ENCODE measurements around the gene CAND2. TPM values are rescaled to one million over a fixed set of nuclear protein-coding genes. Genes with fewer than 3 reads are reported as not detected.

CAND2 gene
- total and polyA plus RNA-seq, 10 of the 15 experiments (the other 5 are each of a cell fraction or from before 2014, with no cell fraction given): 0.03 to 1.9 (median 0.52) TPM

DNA sequence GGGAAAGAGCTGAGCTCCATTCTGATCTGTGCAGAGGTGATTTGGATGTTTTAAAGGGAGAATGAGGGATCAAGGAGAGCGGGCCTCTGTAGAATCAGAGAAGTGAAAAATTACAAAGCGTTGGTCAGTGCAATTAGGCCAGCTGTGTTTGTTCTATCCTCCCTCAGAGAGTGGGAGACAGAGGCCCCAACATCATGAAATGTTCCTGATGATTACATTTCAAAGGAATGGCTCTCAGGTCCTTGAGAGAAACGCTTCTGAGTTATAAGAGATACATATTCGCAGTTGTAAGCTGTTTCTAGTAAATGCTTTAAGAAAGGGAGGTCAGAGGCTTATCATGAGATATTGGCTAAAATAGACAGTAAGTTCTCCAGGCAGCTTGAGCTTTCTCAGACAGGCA, 15.7 kb upstream of the CAND2 start (continued):
- TF ChIP-seq, protein P1, sequence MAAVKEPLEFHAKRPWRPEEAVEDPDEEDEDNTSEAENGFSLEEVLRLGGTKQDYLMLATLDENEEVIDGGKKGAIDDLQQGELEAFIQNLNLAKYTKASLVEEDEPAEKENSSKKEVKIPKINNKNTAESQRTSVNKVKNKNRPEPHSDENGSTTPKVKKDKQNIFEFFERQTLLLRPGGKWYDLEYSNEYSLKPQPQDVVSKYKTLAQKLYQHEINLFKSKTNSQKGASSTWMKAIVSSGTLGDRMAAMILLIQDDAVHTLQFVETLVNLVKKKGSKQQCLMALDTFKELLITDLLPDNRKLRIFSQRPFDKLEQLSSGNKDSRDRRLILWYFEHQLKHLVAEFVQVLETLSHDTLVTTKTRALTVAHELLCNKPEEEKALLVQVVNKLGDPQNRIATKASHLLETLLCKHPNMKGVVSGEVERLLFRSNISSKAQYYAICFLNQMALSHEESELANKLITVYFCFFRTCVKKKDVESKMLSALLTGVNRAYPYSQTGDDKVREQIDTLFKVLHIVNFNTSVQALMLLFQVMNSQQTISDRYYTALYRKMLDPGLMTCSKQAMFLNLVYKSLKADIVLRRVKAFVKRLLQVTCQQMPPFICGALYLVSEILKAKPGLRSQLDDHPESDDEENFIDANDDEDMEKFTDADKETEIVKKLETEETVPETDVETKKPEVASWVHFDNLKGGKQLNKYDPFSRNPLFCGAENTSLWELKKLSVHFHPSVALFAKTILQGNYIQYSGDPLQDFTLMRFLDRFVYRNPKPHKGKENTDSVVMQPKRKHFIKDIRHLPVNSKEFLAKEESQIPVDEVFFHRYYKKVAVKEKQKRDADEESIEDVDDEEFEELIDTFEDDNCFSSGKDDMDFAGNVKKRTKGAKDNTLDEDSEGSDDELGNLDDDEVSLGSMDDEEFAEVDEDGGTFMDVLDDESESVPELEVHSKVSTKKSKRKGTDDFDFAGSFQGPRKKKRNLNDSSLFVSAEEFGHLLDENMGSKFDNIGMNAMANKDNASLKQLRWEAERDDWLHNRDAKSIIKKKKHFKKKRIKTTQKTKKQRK (IDR thresholded peaks at IDR 0.05; ENCODE audit: low read depth, low read length): no peak
- TF ChIP-seq, protein P2, sequence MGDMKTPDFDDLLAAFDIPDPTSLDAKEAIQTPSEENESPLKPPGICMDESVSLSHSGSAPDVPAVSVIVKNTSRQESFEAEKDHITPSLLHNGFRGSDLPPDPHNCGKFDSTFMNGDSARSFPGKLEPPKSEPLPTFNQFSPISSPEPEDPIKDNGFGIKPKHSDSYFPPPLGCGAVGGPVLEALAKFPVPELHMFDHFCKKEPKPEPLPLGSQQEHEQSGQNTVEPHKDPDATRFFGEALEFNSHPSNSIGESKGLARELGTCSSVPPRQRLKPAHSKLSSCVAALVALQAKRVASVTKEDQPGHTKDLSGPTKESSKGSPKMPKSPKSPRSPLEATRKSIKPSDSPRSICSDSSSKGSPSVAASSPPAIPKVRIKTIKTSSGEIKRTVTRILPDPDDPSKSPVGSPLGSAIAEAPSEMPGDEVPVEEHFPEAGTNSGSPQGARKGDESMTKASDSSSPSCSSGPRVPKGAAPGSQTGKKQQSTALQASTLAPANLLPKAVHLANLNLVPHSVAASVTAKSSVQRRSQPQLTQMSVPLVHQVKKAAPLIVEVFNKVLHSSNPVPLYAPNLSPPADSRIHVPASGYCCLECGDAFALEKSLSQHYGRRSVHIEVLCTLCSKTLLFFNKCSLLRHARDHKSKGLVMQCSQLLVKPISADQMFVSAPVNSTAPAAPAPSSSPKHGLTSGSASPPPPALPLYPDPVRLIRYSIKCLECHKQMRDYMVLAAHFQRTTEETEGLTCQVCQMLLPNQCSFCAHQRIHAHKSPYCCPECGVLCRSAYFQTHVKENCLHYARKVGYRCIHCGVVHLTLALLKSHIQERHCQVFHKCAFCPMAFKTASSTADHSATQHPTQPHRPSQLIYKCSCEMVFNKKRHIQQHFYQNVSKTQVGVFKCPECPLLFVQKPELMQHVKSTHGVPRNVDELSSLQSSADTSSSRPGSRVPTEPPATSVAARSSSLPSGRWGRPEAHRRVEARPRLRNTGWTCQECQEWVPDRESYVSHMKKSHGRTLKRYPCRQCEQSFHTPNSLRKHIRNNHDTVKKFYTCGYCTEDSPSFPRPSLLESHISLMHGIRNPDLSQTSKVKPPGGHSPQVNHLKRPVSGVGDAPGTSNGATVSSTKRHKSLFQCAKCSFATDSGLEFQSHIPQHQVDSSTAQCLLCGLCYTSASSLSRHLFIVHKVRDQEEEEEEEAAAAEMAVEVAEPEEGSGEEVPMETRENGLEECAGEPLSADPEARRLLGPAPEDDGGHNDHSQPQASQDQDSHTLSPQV (IDR thresholded peaks at IDR 0.05): no peak
- TF ChIP-seq, protein P3, sequence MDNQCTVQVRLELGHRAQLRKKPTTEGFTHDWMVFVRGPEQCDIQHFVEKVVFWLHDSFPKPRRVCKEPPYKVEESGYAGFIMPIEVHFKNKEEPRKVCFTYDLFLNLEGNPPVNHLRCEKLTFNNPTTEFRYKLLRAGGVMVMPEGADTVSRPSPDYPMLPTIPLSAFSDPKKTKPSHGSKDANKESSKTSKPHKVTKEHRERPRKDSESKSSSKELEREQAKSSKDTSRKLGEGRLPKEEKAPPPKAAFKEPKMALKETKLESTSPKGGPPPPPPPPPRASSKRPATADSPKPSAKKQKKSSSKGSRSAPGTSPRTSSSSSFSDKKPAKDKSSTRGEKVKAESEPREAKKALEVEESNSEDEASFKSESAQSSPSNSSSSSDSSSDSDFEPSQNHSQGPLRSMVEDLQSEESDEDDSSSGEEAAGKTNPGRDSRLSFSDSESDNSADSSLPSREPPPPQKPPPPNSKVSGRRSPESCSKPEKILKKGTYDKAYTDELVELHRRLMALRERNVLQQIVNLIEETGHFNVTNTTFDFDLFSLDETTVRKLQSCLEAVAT (IDR thresholded peaks at IDR 0.05): no peak
- TF ChIP-seq, protein P4, sequence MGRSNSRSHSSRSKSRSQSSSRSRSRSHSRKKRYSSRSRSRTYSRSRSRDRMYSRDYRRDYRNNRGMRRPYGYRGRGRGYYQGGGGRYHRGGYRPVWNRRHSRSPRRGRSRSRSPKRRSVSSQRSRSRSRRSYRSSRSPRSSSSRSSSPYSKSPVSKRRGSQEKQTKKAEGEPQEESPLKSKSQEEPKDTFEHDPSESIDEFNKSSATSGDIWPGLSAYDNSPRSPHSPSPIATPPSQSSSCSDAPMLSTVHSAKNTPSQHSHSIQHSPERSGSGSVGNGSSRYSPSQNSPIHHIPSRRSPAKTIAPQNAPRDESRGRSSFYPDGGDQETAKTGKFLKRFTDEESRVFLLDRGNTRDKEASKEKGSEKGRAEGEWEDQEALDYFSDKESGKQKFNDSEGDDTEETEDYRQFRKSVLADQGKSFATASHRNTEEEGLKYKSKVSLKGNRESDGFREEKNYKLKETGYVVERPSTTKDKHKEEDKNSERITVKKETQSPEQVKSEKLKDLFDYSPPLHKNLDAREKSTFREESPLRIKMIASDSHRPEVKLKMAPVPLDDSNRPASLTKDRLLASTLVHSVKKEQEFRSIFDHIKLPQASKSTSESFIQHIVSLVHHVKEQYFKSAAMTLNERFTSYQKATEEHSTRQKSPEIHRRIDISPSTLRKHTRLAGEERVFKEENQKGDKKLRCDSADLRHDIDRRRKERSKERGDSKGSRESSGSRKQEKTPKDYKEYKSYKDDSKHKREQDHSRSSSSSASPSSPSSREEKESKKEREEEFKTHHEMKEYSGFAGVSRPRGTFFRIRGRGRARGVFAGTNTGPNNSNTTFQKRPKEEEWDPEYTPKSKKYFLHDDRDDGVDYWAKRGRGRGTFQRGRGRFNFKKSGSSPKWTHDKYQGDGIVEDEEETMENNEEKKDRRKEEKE (IDR thresholded peaks at IDR 0.05): no peak
- TF ChIP-seq, protein P5, sequence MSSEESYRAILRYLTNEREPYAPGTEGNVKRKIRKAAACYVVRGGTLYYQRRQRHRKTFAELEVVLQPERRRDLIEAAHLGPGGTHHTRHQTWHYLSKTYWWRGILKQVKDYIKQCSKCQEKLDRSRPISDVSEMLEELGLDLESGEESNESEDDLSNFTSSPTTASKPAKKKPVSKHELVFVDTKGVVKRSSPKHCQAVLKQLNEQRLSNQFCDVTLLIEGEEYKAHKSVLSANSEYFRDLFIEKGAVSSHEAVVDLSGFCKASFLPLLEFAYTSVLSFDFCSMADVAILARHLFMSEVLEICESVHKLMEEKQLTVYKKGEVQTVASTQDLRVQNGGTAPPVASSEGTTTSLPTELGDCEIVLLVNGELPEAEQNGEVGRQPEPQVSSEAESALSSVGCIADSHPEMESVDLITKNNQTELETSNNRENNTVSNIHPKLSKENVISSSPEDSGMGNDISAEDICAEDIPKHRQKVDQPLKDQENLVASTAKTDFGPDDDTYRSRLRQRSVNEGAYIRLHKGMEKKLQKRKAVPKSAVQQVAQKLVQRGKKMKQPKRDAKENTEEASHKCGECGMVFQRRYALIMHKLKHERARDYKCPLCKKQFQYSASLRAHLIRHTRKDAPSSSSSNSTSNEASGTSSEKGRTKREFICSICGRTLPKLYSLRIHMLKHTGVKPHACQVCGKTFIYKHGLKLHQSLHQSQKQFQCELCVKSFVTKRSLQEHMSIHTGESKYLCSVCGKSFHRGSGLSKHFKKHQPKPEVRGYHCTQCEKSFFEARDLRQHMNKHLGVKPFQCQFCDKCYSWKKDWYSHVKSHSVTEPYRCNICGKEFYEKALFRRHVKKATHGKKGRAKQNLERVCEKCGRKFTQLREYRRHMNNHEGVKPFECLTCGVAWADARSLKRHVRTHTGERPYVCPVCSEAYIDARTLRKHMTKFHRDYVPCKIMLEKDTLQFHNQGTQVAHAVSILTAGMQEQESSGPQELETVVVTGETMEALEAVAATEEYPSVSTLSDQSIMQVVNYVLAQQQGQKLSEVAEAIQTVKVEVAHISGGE (CRISPR knock-in tag; IDR thresholded peaks at IDR 0.05): no peak
- no peak for TF ChIP-seq NFIC (IDR thresholded peaks at IDR 0.05; ENCODE audit: low read depth, low read length)
- TF ChIP-seq POLR2A (IDR thresholded peaks at IDR 0.05; ENCODE audit: low read depth, low read length): no peak

Data from GM12878 (cell line).